A673 (cell line): Measurements from ENCODE around the gene TBXA2R.

ENCODE experiments used
- EZH2 ChIP-seq: fragments of 200-600 bp; sonication (generic); IDR thresholded peaks from 2 replicates; pipeline ENCODE4 v1.6.1; 2017; ENCODE audit warnings: borderline replicate concordance, low read depth, mild to moderate bottlenecking, mixed read lengths, antibody characterized with exemption, low read length; ENCODE audit not compliant: poor library complexity, severe bottlenecking
- TF ChIP-seq, protein P1 (sequence below): fragments of 300-800, 200-600 bp; sonication (generic); conservative IDR thresholded peaks from 2 replicates; pipeline ENCODE4 v1.5.1; 2017; ENCODE audit warnings: low read depth, mild to moderate bottlenecking, antibody characterized with exemption, low read length, moderate library complexity, mixed read lengths

- TF ChIP-seq, protein P1, sequence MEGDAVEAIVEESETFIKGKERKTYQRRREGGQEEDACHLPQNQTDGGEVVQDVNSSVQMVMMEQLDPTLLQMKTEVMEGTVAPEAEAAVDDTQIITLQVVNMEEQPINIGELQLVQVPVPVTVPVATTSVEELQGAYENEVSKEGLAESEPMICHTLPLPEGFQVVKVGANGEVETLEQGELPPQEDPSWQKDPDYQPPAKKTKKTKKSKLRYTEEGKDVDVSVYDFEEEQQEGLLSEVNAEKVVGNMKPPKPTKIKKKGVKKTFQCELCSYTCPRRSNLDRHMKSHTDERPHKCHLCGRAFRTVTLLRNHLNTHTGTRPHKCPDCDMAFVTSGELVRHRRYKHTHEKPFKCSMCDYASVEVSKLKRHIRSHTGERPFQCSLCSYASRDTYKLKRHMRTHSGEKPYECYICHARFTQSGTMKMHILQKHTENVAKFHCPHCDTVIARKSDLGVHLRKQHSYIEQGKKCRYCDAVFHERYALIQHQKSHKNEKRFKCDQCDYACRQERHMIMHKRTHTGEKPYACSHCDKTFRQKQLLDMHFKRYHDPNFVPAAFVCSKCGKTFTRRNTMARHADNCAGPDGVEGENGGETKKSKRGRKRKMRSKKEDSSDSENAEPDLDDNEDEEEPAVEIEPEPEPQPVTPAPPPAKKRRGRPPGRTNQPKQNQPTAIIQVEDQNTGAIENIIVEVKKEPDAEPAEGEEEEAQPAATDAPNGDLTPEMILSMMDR: no peak
- no peak for TF ChIP-seq EZH2
Observed at GRCh38 chr19:3555653-3556422, 50.8 kb downstream of the TBXA2R start.
